Tibial artery (tissue), 4 donors: ENCODE data around the gene PSKH1.
A peak's percentile ranks its signal among the peaks of the same experiment; 100 is the strongest.

Experiments used
- DNase-seq, 2 donors: peaks; one replicate each; pipeline ENCODE4 v3.0.0-alpha.2; 2019
- H3K27ac ChIP-seq, 2 donors: fragments of 200-600 bp; sonication (generic) in 1 of 2; 1 replicate in 1 of 2; 2 replicates in 1 of 2; pipeline ENCODE4 v1.5.1; 2018 to 2019; ENCODE audit warnings: mild to moderate bottlenecking in 1 of 2
- H3K27me3 ChIP-seq, 2 donors: fragments of 200-600 bp; sonication (generic) in 1 of 2; one replicate each; pipeline versions ENCODE4 v1.5.1 to v1.6.0; 2016 to 2019
- H3K36me3 ChIP-seq, 3 donors: fragments of 200-600 bp; sonication (generic) in 2 of 3; one replicate each; pipeline ENCODE4 v1.5.1; 2016 to 2019; ENCODE audit warnings: mild to moderate bottlenecking in 2 of 3
- H3K4me1 ChIP-seq, 4 donors: fragments of 200-600 bp; sonication (generic) in 2 of 4; 1 replicate in 3 of 4; 2 replicates in 1 of 4; pipeline ENCODE4 v1.5.1; 2016 to 2019
- H3K4me3 ChIP-seq, 2 donors: fragments of 200-600 bp; sonication (generic) in 1 of 2; 1 replicate in 1 of 2; 2 replicates in 1 of 2; pipeline ENCODE4 v1.5.1; 2018 to 2019; ENCODE audit warnings: mild to moderate bottlenecking in 2 of 2
- H3K9me3 ChIP-seq, 3 donors: fragments of 200-600 bp; sonication (generic) in 1 of 3; one replicate each; pipeline ENCODE4 v1.5.1; 2016 to 2019
- intact Hi-C: fragments of 100-400 bp; cut with DNase I; formaldehyde crosslinking; loops from one replicate; pipeline ENCODE4 v1.15.0; 2023; ENCODE audit warnings: low total_unique reads
- TF ChIP-seq, protein P1 (sequence below), 2 experiments: fragments of 200-600 bp in 1 of 2; fragments of 450-650 bp in 1 of 2; IDR thresholded peaks; one replicate each; pipeline ENCODE4 v1.5.1; 2017 to 2019; ENCODE audit warnings: antibody characterized with exemption in 2 of 2, mild to moderate bottlenecking in 1 of 2, moderate library complexity in 1 of 2

Gene PSKH1

DNA sequence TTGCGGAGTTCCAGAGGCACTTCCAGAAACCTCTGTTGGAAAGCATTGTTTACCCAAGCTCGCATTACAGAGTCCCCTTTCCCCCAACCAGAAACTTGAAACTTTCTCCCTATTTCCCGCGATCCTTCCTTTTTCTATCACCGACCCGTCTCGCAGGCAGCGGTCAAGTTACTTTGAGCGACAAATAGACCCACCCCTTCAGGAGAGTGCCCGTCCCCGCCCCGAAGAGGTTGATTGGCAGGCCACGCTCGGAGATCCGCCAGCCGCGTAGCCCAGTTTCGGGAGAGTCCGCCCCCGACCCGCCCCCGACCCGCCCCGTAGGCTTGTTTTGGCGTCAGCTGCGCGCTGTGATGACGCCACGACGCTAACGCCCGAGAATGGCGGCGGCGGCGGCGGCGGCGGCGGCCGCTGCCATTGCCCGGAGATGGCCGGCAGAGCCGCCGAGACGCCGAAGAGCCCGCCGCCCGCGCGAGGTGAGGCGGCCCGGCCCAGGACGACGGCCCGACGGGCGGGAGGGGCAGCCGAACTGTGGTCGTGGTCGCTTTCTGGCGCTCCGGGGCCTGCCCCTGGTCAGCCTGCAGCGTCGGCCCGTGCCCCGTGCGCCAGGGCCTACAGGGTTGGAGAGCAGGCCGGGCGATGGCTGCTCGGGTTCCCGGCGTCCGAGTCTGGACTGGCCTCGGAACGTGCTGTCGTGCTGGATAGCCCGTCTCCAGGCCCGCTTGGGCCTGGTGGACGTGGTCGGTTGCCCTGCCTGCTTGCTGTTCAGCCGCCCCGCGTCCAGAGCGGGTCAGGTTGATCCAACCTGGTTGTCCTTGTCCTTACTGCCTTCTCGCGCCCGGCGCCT, at the start of gene PSKH1:
PSKH1 (plus strand) TSS at position 356 of the 844 bp plus-strand sequence. CDS start 15,496 bp downstream, outside the sequence.
- DNase-seq, result peak; percentile 96 to 98
- peaks cover 0 to 50% (median 34%) of the 10 kb centered on the region in 4 donors for H3K4me1 ChIP-seq
- intact Hi-C loops, result no loop called here

DNA sequence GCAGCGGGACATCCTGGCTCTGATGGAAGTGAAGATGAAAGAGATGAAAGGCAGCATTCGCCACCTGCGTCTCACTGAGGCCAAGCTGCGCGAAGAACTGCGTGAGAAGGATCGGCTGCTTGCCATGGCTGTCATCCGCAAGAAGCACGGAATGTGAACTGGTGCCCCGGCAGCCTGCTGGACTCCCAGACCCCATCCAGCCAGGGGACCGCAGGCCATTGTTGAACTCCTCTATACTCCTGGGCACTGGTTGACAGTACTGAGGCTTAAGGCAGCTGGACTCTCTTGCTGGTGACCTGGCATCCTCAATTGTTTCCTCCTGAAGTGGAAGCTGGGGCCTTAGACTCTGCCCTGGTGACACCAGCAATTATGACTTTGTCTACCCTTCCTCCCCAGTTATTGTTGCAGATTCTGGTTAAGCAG, 49.7 kb upstream of the PSKH1 start:
- Histone ChIP-seq H3K27me3 (no peaks in the 10 kb centered on the region), H3K36me3 (no peaks in the 10 kb centered on the region), H3K9me3 (no peaks in the 10 kb centered on the region), H3K4me1 (peaks cover 15 to 52% (median 42%) of the 10 kb centered on the region in 4 donors), H3K27ac (peak overlapping the region; percentile 97 to 99), H3K4me3 (peak overlapping the region; percentile 66 to 81)
- no peak for DNase-seq
- intact Hi-C loops, result no loop called here
- TF ChIP-seq, protein P1, sequence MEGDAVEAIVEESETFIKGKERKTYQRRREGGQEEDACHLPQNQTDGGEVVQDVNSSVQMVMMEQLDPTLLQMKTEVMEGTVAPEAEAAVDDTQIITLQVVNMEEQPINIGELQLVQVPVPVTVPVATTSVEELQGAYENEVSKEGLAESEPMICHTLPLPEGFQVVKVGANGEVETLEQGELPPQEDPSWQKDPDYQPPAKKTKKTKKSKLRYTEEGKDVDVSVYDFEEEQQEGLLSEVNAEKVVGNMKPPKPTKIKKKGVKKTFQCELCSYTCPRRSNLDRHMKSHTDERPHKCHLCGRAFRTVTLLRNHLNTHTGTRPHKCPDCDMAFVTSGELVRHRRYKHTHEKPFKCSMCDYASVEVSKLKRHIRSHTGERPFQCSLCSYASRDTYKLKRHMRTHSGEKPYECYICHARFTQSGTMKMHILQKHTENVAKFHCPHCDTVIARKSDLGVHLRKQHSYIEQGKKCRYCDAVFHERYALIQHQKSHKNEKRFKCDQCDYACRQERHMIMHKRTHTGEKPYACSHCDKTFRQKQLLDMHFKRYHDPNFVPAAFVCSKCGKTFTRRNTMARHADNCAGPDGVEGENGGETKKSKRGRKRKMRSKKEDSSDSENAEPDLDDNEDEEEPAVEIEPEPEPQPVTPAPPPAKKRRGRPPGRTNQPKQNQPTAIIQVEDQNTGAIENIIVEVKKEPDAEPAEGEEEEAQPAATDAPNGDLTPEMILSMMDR (IDR thresholded peaks at IDR 0.05), result no peak

More for the DNA sequence above, at the start of gene PSKH1:
- Histone ChIP-seq H3K27ac (peak within 1 kb of the TSS; percentile 94 to 99), H3K4me3 (peak within 1 kb of the TSS; percentile 82 to 98), H3K36me3 (no peaks in the 10 kb centered on the region), H3K9me3 (no peaks in the 10 kb centered on the region), H3K27me3 (no peaks in the 10 kb centered on the region)
- TF ChIP-seq, protein P1 (IDR thresholded peaks at IDR 0.05), result no peak

DNA sequence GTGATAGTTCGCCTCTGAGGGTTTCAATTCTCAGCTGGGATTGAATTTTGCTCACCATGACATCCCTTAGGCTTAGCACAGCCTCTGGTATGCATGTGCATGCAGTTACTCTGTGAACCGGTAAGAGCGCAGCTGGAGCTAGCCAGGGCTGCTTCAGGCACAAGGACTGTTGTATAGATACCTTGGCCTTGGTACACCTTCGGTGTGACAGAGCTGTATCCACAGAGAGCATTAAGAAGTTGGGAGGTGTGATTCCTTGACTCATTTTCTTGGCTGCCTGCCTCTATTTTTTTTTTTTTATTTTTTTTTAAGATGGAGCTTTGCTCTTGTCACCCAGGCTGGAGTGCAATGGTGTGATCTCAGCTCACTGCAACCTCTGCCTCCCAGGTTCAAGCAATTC, 48.6 kb upstream of the PSKH1 start:
- Histone ChIP-seq H3K36me3 (no peaks in the 10 kb centered on the region), H3K27ac (peak overlapping the region; percentile 97 to 99), H3K4me1 (peaks cover 15 to 61% (median 49%) of the 10 kb centered on the region in 4 donors), H3K4me3 (peak overlapping the region; percentile 66 to 81), H3K9me3 (no peaks in the 10 kb centered on the region), H3K27me3 (no peaks in the 10 kb centered on the region)
- no peak for DNase-seq
- intact Hi-C loops, result no loop called here
- TF ChIP-seq, protein P1 (IDR thresholded peaks at IDR 0.05), result peak in 1 of 2 experiments; percentile 15

DNA sequence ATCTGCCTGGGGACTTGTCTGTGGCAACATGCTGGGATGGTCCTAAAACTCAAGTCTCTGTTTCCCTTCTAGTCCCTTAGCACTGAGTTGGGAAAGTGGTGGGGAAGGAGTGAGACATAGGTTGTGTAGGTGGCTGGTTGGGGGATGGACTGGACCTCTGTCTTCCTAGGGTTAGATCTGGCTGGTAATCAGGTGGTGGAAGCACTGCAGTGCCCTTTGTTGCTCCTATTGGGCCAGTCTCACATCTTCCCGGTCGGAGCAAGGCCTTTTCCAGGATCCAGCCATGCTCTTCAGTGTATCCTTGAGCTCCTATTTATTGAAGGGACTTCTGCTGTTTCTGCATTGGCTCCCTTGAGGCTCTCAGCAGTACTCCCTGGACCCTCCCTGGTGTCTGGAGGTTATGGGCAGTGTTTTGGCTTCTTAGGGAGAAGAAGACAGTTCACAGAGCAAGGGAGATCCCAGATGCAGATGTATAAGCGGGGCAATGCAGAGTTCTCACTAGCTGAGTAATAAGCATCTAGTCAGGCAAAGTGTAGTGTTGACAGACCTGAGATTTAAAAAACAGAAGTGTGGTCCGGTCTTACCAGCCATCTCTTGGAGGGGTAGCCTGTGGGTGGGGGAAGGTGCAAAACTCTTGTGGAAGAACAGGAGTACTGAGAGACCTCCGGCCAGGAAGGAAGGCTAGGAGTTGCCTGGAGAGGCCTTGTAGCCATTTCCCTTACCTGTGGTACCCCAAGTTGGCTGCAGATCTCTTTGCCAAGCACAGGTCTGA, 47.6 kb upstream of the PSKH1 start:
- no peaks in the 10 kb centered on the region for H3K27me3 ChIP-seq
- intact Hi-C loops, result no loop called here
- H3K36me3 ChIP-seq, result no peaks in the 10 kb centered on the region
- no peak for DNase-seq
- peak overlapping the region; percentile 97 to 99 for H3K27ac ChIP-seq
- H3K9me3 ChIP-seq, result no peaks in the 10 kb centered on the region
- TF ChIP-seq, protein P1 (IDR thresholded peaks at IDR 0.05), result no peak
- H3K4me1 ChIP-seq, result peaks cover 15 to 64% (median 51%) of the 10 kb centered on the region in 4 donors
- H3K4me3 ChIP-seq, result peak overlapping the region; percentile 73 to 80

DNA sequence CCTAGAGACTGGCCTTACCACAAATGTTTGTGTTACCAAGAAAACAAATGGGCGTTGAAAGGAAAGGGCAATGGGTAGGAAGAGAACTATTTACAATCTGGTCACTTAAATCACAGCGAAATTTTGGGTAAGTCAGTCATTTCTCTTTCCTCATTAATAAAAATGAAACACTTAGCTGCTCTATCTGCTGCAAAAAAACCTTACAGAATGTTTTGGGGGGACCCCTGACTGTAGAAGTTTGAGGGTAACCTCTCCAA, 47.1 kb upstream of the PSKH1 start:
- Histone ChIP-seq H3K9me3 (no peaks in the 10 kb centered on the region), H3K4me1 (peaks cover 15 to 69% (median 51%) of the 10 kb centered on the region in 4 donors), H3K27ac (peak overlapping the region; percentile 97 to 99), H3K36me3 (no peaks in the 10 kb centered on the region), H3K27me3 (no peaks in the 10 kb centered on the region), H3K4me3 (peak overlapping the region; percentile 73 to 80)
- no peak for DNase-seq
- TF ChIP-seq, protein P1 (IDR thresholded peaks at IDR 0.05), result no peak
- intact Hi-C loops, result no loop called here
